ENCODE results near the gene B4GALNT2. TPM values are rescaled to one million over a fixed set of nuclear protein-coding genes. Genes with fewer than 3 reads are reported as not detected.

B4GALNT2 gene
- total RNA-seq, 1 donor from 2014 or later = not detected

GRCh38 chr17:49151996-49152395, 19.4 kb downstream of the B4GALNT2 start:
- DNase-seq (ENCODE audit: extremely low spot score in 2 of 2) = no peak
- intact Hi-C loops (cut with DNase I) = no loop called here
- TF ChIP-seq POLR2A (IDR thresholded peaks at IDR 0.05) (no peak), POLR2AphosphoS5 (IDR thresholded peaks at IDR 0.05; ENCODE audit: insufficient read depth in 1 of 2, low read depth in 1 of 2) (no peak)
- TF ChIP-seq, protein P1, sequence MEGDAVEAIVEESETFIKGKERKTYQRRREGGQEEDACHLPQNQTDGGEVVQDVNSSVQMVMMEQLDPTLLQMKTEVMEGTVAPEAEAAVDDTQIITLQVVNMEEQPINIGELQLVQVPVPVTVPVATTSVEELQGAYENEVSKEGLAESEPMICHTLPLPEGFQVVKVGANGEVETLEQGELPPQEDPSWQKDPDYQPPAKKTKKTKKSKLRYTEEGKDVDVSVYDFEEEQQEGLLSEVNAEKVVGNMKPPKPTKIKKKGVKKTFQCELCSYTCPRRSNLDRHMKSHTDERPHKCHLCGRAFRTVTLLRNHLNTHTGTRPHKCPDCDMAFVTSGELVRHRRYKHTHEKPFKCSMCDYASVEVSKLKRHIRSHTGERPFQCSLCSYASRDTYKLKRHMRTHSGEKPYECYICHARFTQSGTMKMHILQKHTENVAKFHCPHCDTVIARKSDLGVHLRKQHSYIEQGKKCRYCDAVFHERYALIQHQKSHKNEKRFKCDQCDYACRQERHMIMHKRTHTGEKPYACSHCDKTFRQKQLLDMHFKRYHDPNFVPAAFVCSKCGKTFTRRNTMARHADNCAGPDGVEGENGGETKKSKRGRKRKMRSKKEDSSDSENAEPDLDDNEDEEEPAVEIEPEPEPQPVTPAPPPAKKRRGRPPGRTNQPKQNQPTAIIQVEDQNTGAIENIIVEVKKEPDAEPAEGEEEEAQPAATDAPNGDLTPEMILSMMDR (IDR thresholded peaks at IDR 0.05) = no peak
- Histone ChIP-seq H3K4me3 (no peak overlapping the region), H3K27me3 (no peaks in the 10 kb centered on the region), H3K9me3 (no peaks in the 10 kb centered on the region), H3K4me1 (no peaks in the 10 kb centered on the region), H3K27ac (no peak overlapping the region), H3K36me3 (no peaks in the 10 kb centered on the region)

- Histone ChIP-seq H3K27me3 (no peaks in the 10 kb centered on the region), H3K36me3 (no peaks in the 10 kb centered on the region), H3K4me3 (no peak overlapping the region), H3K9me3 (no peaks in the 10 kb centered on the region), H3K4me1 (no peaks in the 10 kb centered on the region), H3K27ac (no peak overlapping the region)
- no peak for DNase-seq (ENCODE audit: extremely low spot score in 2 of 2)
- intact Hi-C loops (cut with DNase I) = no loop called here
- TF ChIP-seq, protein P1 (IDR thresholded peaks at IDR 0.05) = no peak
- TF ChIP-seq POLR2AphosphoS5 (IDR thresholded peaks at IDR 0.05; ENCODE audit: insufficient read depth in 1 of 2, low read depth in 1 of 2) = no peak
- TF ChIP-seq POLR2A (IDR thresholded peaks at IDR 0.05) = no peak
These were observed 23.7 kb downstream of the B4GALNT2 start for GRCh38 chr17:49156256-49156655.

GRCh38 chr17:49157784-49158183, 25.2 kb downstream of the B4GALNT2 start:
- no peaks in the 10 kb centered on the region for H3K4me1 ChIP-seq
- H3K9me3 ChIP-seq = no peaks in the 10 kb centered on the region
- TF ChIP-seq, protein P1 (IDR thresholded peaks at IDR 0.05) = no peak
- TF ChIP-seq POLR2AphosphoS5 (IDR thresholded peaks at IDR 0.05; ENCODE audit: insufficient read depth in 1 of 2, low read depth in 1 of 2) (no peak), POLR2A (IDR thresholded peaks at IDR 0.05) (no peak)
- H3K27ac ChIP-seq = no peak overlapping the region
- no peak overlapping the region for H3K4me3 ChIP-seq
- no peak for DNase-seq (ENCODE audit: extremely low spot score in 2 of 2)
- intact Hi-C loops (cut with DNase I) = no loop called here
- no peaks in the 10 kb centered on the region for H3K27me3 ChIP-seq
- no peaks in the 10 kb centered on the region for H3K36me3 ChIP-seq

DNA sequence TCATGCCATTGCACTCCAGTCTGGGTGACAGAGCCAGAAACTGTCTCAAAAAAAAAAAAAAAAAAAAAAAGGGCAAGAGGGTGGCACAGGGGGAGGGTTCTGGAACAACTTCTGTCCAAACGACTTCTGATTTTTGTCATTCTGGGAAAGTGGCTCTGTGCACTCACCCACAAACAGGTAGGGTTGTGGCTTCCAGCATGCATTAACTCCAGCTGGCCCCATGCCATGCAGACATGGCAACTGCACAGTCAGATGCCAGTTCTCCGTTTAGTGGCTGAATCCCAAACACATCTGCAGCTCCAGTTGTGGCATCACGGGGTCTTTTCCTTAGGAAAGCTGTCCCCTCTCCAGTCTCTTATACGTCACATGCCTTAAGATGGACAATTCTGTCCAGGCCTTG, 30.3 kb downstream of the B4GALNT2 start:
- Histone ChIP-seq H3K27me3 (no peaks in the 10 kb centered on the region), H3K27ac (no peak overlapping the region), H3K4me3 (no peak overlapping the region), H3K4me1 (no peaks in the 10 kb centered on the region), H3K36me3 (no peaks in the 10 kb centered on the region), H3K9me3 (no peaks in the 10 kb centered on the region)
- intact Hi-C loops (cut with DNase I) = no loop called here
- DNase-seq (ENCODE audit: extremely low spot score in 2 of 2) = no peak
- TF ChIP-seq, protein P1 (IDR thresholded peaks at IDR 0.05) = no peak
- TF ChIP-seq POLR2AphosphoS5 (IDR thresholded peaks at IDR 0.05; ENCODE audit: insufficient read depth in 1 of 2, low read depth in 1 of 2) (no peak), POLR2A (IDR thresholded peaks at IDR 0.05) (no peak)

DNA sequence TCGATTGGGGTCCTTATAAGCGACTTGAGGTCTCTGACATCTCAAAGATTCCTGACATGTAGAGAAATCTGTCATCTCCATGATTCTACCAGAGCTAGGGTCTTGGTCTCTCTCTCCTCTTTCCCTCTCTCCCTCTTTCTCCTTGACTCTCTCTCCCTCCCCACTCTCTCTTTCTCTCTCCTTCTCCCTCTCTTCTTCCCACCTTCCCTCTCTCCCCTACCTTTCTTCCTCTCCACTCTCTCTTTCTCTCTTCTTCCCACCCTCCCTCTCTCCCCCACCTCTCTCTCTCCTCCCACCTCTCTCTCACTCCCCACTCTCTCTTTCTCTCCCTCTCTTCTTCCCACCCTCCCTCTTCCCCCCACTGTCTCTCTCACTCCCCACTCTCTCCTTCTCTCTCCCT, 32.6 kb downstream of the B4GALNT2 start:
- intact Hi-C loops (cut with DNase I) = no loop called here
- no peak for TF ChIP-seq POLR2A (IDR thresholded peaks at IDR 0.05)
- TF ChIP-seq POLR2AphosphoS5 (IDR thresholded peaks at IDR 0.05; ENCODE audit: insufficient read depth in 1 of 2, low read depth in 1 of 2) = no peak
- TF ChIP-seq, protein P1 (IDR thresholded peaks at IDR 0.05) = no peak
- H3K27me3 ChIP-seq = no peaks in the 10 kb centered on the region
- no peak for DNase-seq (ENCODE audit: extremely low spot score in 2 of 2)
- H3K36me3 ChIP-seq = no peaks in the 10 kb centered on the region
- no peak overlapping the region for H3K4me3 ChIP-seq
- no peaks in the 10 kb centered on the region for H3K4me1 ChIP-seq
- no peaks in the 10 kb centered on the region for H3K9me3 ChIP-seq
- H3K27ac ChIP-seq = no peak overlapping the region
